ENCODE measurements around the gene KNTC1.

GRCh38 chr12:122635471-122635870 lies 108.4 kb downstream of the KNTC1 start:
- TF ChIP-seq CTCF (IDR thresholded peaks at IDR 0.05; ENCODE audit: low read length) (no peak), EZH2 (IDR thresholded peaks at IDR 0.05; ENCODE audit: borderline replicate concordance, low read length) (no peak)

Measured in OCI-LY1 (cell line).